ENCODE measurements around the gene DDX41.
"Not testable (repeated sequence)": the region's sequence is repeated elsewhere in the genome, so short reads cannot be mapped to it uniquely, and the experiment has no call there.

The DDX41 gene

GRCh38 chr5:177487975-177488374, 28.8 kb downstream of the DDX41 start:
- DNase-seq (ENCODE audit: low read depth), result no peak
- no peak overlapping the region for H3K4me3 ChIP-seq (ENCODE audit: low read length)
- no peak for TF ChIP-seq CTCF (conservative IDR thresholded peaks at IDR 0.05; ENCODE audit: low read depth, low read length)

GRCh38 chr5:177487144-177487543, 29.6 kb downstream of the DDX41 start:
- no peak for TF ChIP-seq CTCF (conservative IDR thresholded peaks at IDR 0.05; ENCODE audit: low read depth, low read length)
- H3K4me3 ChIP-seq (ENCODE audit: low read length), result no peak overlapping the region
- no peak for DNase-seq (ENCODE audit: low read depth)

GRCh38 chr5:177486256-177486655, 30.5 kb downstream of the DDX41 start:
- no peak for TF ChIP-seq CTCF (conservative IDR thresholded peaks at IDR 0.05; ENCODE audit: low read depth, low read length)
- H3K4me3 ChIP-seq (ENCODE audit: low read length), result no peak overlapping the region
- no peak for DNase-seq (ENCODE audit: low read depth)

GRCh38 chr5:177485753-177486152, 31.0 kb downstream of the DDX41 start:
- not testable (repeated sequence) for H3K4me3 ChIP-seq (ENCODE audit: low read length)

GRCh38 chr5:177484902-177485549, 31.7 kb downstream of the DDX41 start:
- no peak overlapping the region for H3K4me3 ChIP-seq (ENCODE audit: low read length)
- no peak for DNase-seq (ENCODE audit: low read depth)
- TF ChIP-seq CTCF (conservative IDR thresholded peaks at IDR 0.05; ENCODE audit: low read depth, low read length), result no peak

More at GRCh38 chr5:177485753-177486152, 31.0 kb downstream of the DDX41 start:
- DNase-seq (ENCODE audit: low read depth), result not testable (repeated sequence)

GRCh38 chr5:177483994-177484901, 32.5 kb downstream of the DDX41 start:
- DNase-seq (ENCODE audit: low read depth), result no peak
- TF ChIP-seq CTCF (conservative IDR thresholded peaks at IDR 0.05; ENCODE audit: low read depth, low read length), result no peak
- H3K4me3 ChIP-seq (ENCODE audit: low read length), result no peak overlapping the region

GRCh38 chr5:177483042-177483441, 33.7 kb downstream of the DDX41 start:
- no peak for DNase-seq (ENCODE audit: low read depth)
- no peak for TF ChIP-seq CTCF (conservative IDR thresholded peaks at IDR 0.05; ENCODE audit: low read depth, low read length)
- no peak overlapping the region for H3K4me3 ChIP-seq (ENCODE audit: low read length)
